Melanocyte of skin (primary cell): ENCODE data around the gene SHROOM1. TPM values are rescaled to one million over a fixed set of nuclear protein-coding genes. Genes with fewer than 3 reads are reported as not detected.

Source experiments
- small RNA-seq, 2 donors: library from RNA; depleted of rRNA; stranded (forward); fragments of <200 nt; gene quantifications; one replicate each; pipeline ENCODE3, GENCODE V24; 2012
- total RNA-seq, 2 donors: library from RNA; depleted of rRNA; stranded (reverse); fragments of >200 nt; gene quantifications; 2 replicates each; pipeline ENCODE4 v1.2.3, GENCODE V29; 2012

The SHROOM1 gene
- 1 to 10 TPM in 1 of 2 donors, under 1 TPM in 1; 1.00 to 4.1 TPM for total RNA-seq

DNA sequence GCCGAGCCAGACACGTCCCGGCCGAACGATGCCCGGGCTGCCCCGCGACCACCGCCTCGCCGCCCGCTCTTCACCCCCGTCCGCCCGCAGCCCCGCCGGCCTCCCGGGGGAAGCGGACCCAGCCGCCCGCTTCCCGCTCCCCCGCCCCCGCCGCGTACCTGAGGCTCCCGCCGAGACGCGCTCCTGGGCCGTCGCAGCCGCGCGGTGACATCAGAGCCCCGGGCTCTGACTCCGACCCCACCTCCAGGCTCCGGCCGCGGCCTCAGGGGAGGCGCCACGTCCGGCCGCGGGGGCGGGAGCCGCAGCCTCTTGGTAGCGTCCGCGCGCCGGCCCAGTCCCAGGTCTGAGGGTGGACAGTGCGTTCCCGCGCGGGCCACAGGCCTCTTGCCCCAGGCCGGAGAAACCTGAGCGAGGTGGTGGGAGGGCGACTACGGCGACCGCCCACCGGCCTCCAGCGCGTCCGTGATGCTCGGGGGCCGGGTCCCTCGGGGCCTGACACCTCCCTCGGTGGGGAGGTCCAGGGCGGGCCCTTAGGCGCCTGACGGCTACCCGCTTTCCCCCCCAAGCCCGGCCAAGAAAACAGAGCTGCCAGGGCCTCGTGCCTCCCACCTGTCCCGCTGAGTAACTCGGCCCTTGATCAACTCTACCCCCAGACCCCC, at the start of gene SHROOM1:
SHROOM1 (minus strand) TSS at position 212 of the 659 bp plus-strand sequence. CDS start 4,507 bp downstream, outside the sequence.

GRCh38 chr5:132873119-132873929, 42.9 kb upstream of the SHROOM1 start, which contains the start of gene LEAP2:
Gene LEAP2, plus strand, starts transcription at chr5:132873668. Its CDS starts 27 bp downstream, at chr5:132873695.

GRCh38 chr5:132866342-132867045, 36.0 kb upstream of the SHROOM1 start, which contains the start of the genes GDF9 and UQCRQ:
Gene GDF9, minus strand, starts transcription at chr5:132866469. Its CDS starts 1,936 bp downstream, at chr5:132864533.
Gene UQCRQ, plus strand, starts transcription at chr5:132866642. Its CDS starts 240 bp downstream, at chr5:132866882.

GRCh38 chr5:132812781-132813598, 17.5 kb downstream of the SHROOM1 start, which contains the start of gene SOWAHA:
Gene SOWAHA, plus strand, starts transcription at chr5:132813302. Its CDS starts 320 bp downstream, at chr5:132813622.

DNA sequence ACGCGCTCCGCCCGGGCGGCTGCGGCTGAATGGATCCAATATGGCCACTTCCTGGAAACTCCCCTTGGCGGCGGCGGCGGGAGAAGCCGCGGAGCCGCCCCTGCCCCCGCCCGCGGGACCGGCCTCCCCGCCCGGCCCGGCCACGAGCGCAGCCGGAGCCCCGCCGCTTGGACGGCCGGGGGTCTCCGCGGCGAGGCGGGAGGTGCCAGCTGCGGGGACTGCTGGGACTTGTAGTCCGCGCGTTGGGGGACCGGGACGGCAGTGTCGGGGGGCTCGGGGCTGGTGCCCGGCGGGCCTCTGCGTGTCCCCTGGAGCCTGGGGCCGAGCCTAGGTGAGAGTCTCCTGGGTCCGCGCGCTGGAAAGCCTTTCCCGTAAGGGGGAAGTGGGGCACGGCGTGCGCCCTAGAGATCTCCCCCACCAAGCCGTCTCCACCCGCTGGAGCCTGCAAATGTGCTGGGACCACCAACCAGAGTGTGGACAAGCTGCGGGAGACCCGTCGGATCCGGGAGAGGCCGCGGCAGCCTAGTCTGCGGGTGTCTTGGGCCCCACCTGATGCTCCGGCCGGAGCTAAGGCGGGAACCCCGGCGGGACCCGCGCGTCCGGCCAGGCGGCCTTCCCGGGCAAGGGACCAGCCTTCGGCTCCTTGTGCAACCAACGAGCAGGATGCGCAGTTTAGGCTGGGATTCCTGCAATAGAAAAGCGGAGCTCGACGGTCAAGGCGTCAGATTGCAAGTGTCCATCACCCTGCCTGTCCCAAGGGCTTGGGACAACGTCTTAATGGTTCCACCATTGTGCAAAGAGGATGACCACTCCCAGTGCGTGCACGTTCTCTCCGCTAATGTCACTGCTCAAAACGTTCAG, 53.0 kb downstream of the SHROOM1 start, which contains the start of gene SEPTIN8:
SEPTIN8 (minus strand) TSS at position 31 of the 861 bp plus-strand sequence. CDS start 102 bp downstream, outside the sequence.

Small RNAs within 50 kb of the gene (small RNA-seq; reads per million reads assigned to genes)
- 0 reads per million in 2 donors for gene RNA5SP192

Other genes starting within 250 kb of the SHROOM1 start
- gene IL13, start 172.5 kb downstream of the SHROOM1 start, total RNA-seq = not detected
- not detected for gene IL4, start 156.7 kb downstream of the SHROOM1 start, total RNA-seq
- gene KIF3A, start 93.1 kb downstream of the SHROOM1 start, total RNA-seq = 10 to 100 TPM; 14.8 to 15.3 TPM
- under 1 TPM in 1 of 2 donors, not detected in 1; under 0.01 TPM for gene CCNI2, start 83.2 kb downstream of the SHROOM1 start, total RNA-seq
- 10 to 100 TPM; 26.0 to 29.3 TPM for gene SEPTIN8, start 53.4 kb downstream of the SHROOM1 start, total RNA-seq
- not detected for gene SOWAHA, start 17.3 kb downstream of the SHROOM1 start, total RNA-seq
- gene GDF9, start 35.8 kb upstream of the SHROOM1 start, total RNA-seq = under 1 TPM; 0.33 to 0.34 TPM
- 100 to 1,000 TPM; 133 to 139 TPM for gene UQCRQ, start 36.0 kb upstream of the SHROOM1 start, total RNA-seq
- under 1 TPM in 1 of 2 donors, not detected in 1; 0.67 TPM for gene LEAP2, start 43.0 kb upstream of the SHROOM1 start, total RNA-seq
- 10 to 100 TPM; 82.3 to 88.8 TPM for gene AFF4, start 133.0 kb upstream of the SHROOM1 start, total RNA-seq
- gene ZCCHC10, start 195.9 kb upstream of the SHROOM1 start, total RNA-seq = 10 to 100 TPM in 1 of 2 donors, 1 to 10 TPM in 1; 7.6 to 16.3 TPM
- gene HSPA4, start 221.4 kb upstream of the SHROOM1 start, total RNA-seq = 100 to 1,000 TPM; 134 to 187 TPM